Activated CD4-positive, alpha-beta T cell treated with anti-CD3 and anti-CD28 coated beads, Interleukin-2, amount 10 ng/mL, durations not matched to agents 24 days and 14 days (primary cell): ENCODE results near the gene CYFIP1. TPM values are rescaled to one million over a fixed set of nuclear protein-coding genes. Genes with fewer than 3 reads are reported as not detected.

Source experiments
- total RNA-seq: library from RNA; stranded (reverse); gene quantifications from 2 replicates; pipeline ENCODE4 v1.2.3, GENCODE V29; 2022

Gene CYFIP1
- total RNA-seq, 1 donor from 2014 or later: 60.8 TPM

Other genes with a start within 250 kb of the CYFIP1 start
- 21.2 and 21.3 TPM in 2 replicates for gene NIPA1, start 193.7 kb downstream of the CYFIP1 start, total RNA-seq
- 74.3 and 79.3 TPM in 2 replicates for gene NIPA2, start 141.7 kb downstream of the CYFIP1 start, total RNA-seq
- gene TUBGCP5, start 59.2 kb upstream of the CYFIP1 start, total RNA-seq: 23.1 and 26.3 TPM in 2 replicates
- not detected in 2 replicates for gene GOLGA6L1, start 156.5 kb upstream of the CYFIP1 start, total RNA-seq